GM18526 (cell line): ENCODE measurements around the gene FAM181A.

Experiments
- POLR2A ChIP-seq: IDR thresholded peaks from 3 replicates; pipeline ENCODE4 v1.6.1; 2011; ENCODE audit not compliant: insufficient read length; ENCODE audit errors: extremely low read depth

FAM181A gene

DNA sequence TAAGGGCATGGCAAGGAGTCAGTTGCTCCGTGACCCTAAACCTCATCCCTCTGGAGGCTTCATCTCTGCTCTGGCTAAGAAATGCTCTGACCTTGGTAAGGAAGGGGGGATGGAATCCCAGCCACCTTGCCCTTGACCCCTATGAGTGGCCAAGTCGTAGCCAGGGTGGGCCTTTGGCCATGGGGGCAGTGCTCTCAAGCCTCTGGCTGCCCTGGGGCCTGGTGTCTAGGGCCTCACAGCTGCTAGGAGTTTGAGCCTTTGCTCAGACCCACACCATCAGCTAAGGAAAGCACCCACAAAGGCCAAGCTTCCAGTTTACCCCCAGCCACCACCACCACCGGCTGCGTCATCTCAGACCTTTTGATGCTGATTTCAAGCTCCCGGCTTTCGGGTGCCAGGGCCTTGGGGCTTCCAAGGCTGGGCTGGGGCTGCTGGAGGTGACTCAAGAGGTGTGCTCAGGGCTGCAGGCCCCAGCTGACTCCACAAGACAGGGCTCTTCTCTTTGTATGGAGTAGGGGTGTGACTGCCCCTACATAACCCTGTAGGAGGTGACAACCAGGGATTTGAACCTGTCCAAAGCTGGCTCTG, 45.6 kb downstream of the FAM181A start:
- no peak for TF ChIP-seq POLR2A

DNA sequence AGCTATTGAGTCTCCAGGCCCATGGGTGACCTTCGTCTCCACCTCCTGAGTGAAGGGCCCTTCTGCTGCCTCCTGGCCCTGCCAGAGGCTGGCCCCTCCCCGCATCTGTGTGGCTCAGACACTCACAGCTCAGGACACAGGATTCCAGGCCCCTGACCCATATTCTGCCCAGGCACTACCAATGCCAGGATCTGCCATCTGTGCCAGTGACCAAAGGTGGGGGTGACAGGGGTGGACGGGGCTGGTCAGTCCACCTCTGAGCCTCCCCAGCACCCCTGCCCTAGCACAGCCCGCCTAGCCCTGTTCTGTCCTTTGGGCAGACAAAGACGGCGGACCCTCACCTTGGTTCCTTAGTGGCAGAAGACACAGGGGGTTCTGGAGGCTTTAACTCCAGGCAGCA, 46.5 kb downstream of the FAM181A start:
- no peak for TF ChIP-seq POLR2A

DNA sequence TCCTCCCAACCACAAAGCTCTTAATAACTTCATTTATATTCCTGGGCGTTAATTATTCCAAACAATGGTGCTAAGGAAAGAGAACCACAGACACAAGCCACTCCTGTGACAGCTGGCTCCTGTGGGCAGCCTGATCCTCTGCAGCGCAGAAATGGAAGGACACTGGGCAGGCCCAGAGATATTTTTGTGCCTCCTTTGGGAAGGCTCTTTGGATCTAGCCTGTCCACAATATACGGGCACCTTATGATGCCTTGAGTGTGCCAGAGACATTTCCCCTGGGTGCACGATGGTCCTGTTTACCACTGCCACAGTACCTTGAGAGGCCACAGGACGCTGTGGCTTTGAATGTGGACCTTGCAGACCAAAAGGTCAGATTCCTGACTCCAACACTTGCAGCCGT, 47.2 kb downstream of the FAM181A start:
- TF ChIP-seq POLR2A: no peak

DNA sequence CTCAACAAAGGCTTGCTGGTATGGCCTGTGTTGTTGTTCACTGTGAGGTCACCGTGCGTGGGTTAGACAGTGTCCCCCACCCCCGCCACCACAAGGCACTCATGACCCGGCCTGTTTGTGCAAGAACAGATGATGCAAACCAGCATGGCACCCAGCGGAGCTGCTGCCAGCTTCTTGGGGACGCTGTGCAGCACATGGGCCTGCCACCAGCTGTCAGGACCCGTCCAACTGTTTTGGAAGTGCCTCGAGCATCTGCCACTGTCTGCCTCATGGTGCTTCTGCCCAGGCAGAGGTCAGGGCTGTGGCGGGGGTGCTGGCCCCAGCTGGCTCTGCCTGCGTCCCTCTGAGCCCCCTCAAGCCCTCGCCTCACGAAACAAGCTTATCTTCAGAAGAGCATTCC, 47.7 kb downstream of the FAM181A start:
- no peak for TF ChIP-seq POLR2A

DNA sequence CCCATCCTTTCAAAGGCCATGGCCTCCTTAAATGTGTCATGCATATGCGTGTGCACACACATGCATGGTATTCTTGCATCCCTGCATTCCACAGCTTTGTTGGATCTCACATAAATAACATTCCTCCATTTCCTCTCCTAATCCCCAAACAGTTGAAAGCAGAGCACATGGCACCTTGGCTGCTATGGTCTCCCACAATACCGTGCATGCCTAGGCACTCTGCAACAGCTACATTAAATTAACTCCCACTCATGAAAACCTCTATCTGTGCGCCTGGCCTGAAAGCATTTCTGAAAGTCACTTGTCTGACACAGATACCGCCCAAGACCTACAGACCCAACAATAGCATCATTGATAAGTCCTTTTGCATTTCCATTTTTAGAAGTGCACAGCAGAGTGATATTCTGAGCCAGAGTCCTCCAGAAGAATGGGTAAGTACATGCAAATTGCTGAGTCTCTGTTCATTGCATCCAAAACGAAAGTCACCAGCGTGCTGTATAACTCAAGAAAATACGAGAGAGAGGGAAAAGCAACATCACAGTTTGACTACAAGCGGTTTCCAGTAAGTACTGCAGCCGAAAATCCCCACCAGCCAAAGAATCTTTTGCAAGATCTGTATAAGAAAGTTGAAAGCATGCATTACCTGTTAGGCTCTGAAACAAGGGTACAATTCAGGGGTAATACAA, 48.8 kb downstream of the FAM181A start:
- no peak for TF ChIP-seq POLR2A

DNA sequence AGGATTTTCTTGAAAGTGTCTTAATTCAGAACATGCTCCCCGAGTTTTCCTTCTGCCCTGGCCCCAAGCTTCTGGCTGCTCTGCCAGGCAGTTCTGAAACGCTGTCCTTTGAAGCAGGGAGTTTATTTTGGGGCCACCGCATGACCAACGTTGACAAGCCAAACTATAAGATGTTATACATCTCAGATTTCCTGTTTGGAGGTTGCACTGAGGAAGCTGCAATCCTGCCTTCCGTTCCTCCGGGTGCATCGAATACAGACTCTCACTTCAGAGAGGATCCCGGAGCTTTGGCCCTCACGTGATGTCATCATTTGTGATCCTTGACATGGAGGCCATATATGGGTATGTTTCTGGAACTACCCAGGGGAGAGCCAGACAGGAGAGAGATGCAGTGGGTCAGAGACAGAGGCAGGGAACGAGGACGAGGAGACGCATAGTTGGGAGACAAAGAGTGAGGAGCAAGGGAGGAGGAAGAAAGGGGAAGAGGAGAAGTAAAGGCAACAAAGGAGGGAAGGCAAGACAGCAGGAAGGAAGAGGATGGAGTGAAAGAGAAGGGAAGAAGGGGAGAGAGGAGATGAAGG, 49.4 kb downstream of the FAM181A start, which contains the start of gene ASB2:
TSS of gene ASB2 (minus strand) at position 94 of the 581 bp plus-strand sequence. CDS start 12,031 bp downstream, outside the sequence.
- peak; percentile 20 for TF ChIP-seq POLR2A

DNA sequence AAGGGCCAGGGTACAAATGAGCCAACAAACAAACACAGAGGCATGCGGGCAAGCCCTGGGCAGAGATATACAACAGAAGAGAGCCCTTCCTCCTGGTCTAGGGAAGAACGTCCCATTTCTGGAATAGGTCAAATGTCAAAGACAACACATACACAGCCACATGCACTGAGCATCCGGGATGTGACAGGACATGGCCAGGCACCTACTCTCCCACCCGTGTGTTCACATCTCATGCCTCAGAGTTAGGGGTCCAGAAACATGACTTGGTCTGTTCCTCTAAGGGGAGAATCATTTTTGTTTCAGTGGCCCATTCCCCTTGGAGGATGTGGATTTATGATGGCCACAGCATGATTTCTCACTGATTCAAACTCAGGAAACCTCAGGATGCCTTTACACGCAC, 50.0 kb downstream of the FAM181A start:
- TF ChIP-seq POLR2A: no peak

DNA sequence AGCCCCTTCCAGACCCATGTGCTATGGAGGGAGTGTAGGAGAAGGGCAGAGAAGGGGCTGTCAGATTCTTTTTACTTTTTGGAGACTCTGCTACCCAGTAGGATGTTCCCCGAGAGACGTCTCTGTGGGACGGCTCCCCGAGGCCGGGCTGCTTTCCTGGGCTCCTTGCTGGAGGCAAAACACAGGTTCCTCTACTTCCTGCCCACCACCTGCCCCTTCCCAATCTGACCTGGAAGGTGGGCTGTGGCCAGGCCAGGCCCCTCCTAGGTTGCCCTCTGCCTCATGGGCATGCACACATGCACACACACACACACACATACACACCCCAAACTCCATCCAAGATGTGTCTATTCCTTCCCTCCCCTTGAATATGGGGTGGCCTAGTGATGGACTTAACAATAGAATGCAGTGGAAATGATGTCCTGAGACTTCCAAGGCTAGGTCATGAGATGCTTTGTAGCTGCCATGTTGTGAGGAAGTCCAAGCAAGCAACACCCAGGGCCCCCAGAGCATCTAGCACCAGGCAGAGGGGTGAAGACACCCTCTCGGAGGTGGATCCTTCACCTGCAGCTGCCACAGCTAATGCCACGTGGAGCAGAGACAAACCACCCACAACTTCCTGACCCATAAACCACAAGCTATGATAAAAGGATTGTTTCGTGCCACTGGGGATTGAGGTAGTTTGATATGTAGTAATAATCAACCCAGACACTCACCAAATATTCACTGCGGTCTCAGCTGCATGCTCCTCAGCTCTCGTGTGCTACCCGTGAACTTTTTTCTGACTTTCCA, 50.8 kb downstream of the FAM181A start:
- no peak for TF ChIP-seq POLR2A

DNA sequence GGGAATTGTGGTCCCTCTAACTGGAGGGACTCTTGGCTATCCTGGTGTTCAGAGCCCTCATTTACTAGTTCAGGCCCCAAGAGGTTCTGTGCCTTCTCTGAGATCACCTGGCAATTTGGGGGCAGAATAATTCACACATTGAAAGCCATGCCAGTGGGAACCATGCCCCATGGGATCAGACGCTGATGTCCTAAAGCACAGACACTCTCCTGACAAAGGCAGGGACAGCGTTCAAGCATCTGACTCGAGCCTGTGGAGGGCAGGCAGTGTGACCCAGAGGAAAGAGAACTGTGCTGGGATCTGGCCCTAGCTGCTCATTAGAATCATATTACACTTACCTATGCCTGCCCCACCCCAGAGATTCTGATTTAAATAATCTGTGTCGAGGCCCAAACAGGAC, 51.6 kb downstream of the FAM181A start:
- no peak for TF ChIP-seq POLR2A
